ENCODE measurements around the gene FOXG1.

The FOXG1 gene

GRCh38 chr14:28807518-28807917 lies 40.9 kb downstream of the FOXG1 start:
- TF ChIP-seq, protein P1, sequence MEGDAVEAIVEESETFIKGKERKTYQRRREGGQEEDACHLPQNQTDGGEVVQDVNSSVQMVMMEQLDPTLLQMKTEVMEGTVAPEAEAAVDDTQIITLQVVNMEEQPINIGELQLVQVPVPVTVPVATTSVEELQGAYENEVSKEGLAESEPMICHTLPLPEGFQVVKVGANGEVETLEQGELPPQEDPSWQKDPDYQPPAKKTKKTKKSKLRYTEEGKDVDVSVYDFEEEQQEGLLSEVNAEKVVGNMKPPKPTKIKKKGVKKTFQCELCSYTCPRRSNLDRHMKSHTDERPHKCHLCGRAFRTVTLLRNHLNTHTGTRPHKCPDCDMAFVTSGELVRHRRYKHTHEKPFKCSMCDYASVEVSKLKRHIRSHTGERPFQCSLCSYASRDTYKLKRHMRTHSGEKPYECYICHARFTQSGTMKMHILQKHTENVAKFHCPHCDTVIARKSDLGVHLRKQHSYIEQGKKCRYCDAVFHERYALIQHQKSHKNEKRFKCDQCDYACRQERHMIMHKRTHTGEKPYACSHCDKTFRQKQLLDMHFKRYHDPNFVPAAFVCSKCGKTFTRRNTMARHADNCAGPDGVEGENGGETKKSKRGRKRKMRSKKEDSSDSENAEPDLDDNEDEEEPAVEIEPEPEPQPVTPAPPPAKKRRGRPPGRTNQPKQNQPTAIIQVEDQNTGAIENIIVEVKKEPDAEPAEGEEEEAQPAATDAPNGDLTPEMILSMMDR (IDR thresholded peaks at IDR 0.05; ENCODE audit: low read depth, low read length), result no peak

GRCh38 chr14:28813810-28814209 lies 47.2 kb downstream of the FOXG1 start:
- H3K4me3 ChIP-seq (ENCODE audit: low read depth, low read length), result no peak overlapping the region
- peak; percentile 9 for DNase-seq (ENCODE audit: low read depth, low spot score)
- in situ Hi-C loops (cut with HindIII; ENCODE audit: low sequenced_read_pairs), result no loop called here
- TF ChIP-seq, protein P1 (IDR thresholded peaks at IDR 0.05; ENCODE audit: low read depth, low read length), result no peak

More at GRCh38 chr14:28807518-28807917, 40.9 kb downstream of the FOXG1 start:
- no peak overlapping the region for H3K4me3 ChIP-seq (ENCODE audit: low read depth, low read length)
- no peak for DNase-seq (ENCODE audit: low read depth, low spot score)
- in situ Hi-C loops (cut with HindIII; ENCODE audit: low sequenced_read_pairs), result no loop called here
